Stimulated activated memory B cell treated with anti-CD40 and anti-IgM and Interleukin-4, amounts not matched to agents 10 μg/mL and 1 μg/mL and 100 μg/mL, for 72 hours (primary cell): ENCODE results near the gene TNFRSF25.

ENCODE experiments used
- ATAC-seq: fragments of 150-1000 bp; cut with Tn5 transposase; 2 replicates; pipeline ENCODE4 v1.10.0; 2021
- H3K27ac Mint-ChIP-seq: one replicate; pipeline ENCODE4 v1.8.0; 2022; ENCODE audit warnings: mild to moderate bottlenecking, mixed read lengths
- H3K27me3 Mint-ChIP-seq: one replicate; pipeline ENCODE4 v1.8.0; 2022; ENCODE audit warnings: mixed read lengths
- H3K36me3 Mint-ChIP-seq: one replicate; pipeline ENCODE4 v1.8.0; 2022; ENCODE audit warnings: mixed read lengths
- H3K4me1 Mint-ChIP-seq: one replicate; pipeline ENCODE4 v1.8.0; 2022; ENCODE audit warnings: mixed read lengths
- H3K4me3 Mint-ChIP-seq: one replicate; pipeline ENCODE4 v1.8.0; 2022; ENCODE audit warnings: mild to moderate bottlenecking, moderate library complexity, mixed read lengths
- H3K9me3 Mint-ChIP-seq: one replicate; pipeline ENCODE4 v1.8.0; 2022; ENCODE audit warnings: mixed read lengths

Gene TNFRSF25, protein sequence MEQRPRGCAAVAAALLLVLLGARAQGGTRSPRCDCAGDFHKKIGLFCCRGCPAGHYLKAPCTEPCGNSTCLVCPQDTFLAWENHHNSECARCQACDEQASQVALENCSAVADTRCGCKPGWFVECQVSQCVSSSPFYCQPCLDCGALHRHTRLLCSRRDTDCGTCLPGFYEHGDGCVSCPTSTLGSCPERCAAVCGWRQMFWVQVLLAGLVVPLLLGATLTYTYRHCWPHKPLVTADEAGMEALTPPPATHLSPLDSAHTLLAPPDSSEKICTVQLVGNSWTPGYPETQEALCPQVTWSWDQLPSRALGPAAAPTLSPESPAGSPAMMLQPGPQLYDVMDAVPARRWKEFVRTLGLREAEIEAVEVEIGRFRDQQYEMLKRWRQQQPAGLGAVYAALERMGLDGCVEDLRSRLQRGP

DNA sequence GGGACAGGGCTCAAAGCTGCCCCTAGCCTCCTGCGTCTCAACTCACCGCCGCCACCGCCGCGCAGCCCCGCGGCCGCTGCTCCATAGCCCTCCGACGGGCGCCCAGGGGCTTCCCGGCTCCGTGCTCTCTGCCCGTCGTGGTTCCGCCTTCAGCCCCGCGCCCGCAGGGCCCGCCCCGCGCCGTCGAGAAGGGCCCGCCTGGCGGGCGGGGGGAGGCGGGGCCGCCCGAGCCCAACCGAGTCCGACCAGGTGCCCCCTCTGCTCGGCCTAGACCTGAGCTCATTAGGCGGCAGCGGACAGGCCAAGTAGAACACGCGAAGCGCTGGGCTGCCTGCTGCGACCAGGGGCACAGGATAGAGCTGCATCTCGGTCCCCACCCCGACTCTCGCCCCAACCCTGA is at the start of gene TNFRSF25:
TNFRSF25 (minus strand) TSS at position 151 of the 400 bp plus-strand sequence; CDS start at position 85, 66 bp downstream.
- no peak for ATAC-seq
- Mint-ChIP-seq H3K4me3 (no peak within 1 kb of the TSS), H3K27ac (no peak within 1 kb of the TSS), H3K9me3 (no peaks in the 10 kb centered on the region), H3K4me1 (peaks cover 5% of the 10 kb centered on the region), H3K36me3 (no peaks in the 10 kb centered on the region), H3K27me3 (peaks cover 54% of the 10 kb centered on the region)

DNA sequence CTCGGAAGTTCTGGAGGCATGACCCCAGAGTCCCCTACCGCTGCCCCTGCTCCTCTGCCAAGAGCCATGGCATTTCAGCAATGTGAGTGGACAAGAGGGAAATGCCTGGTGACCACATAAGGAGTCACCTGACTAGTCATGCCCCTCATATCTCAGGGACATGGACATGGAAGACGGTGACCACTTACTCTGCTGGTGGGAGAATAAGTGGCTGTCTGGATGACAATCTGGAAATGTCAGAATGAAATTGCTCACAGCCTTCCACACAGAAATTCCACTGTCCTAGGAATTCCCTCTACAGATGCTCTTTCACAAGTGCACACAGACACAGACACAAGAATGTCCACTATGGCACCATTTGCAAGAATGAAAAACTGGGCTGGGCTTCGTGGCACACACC is 49.8 kb upstream of the TNFRSF25 start:
- Mint-ChIP-seq H3K4me1 (no peaks in the 10 kb centered on the region), H3K27ac (no peak overlapping the region), H3K9me3 (no peaks in the 10 kb centered on the region), H3K36me3 (no peaks in the 10 kb centered on the region), H3K4me3 (no peak overlapping the region), H3K27me3 (no peaks in the 10 kb centered on the region)
- ATAC-seq, result no peak

- no peak for ATAC-seq
- H3K27me3 Mint-ChIP-seq, result peaks cover 7% of the 10 kb centered on the region
- no peaks in the 10 kb centered on the region for H3K9me3 Mint-ChIP-seq
- H3K4me1 Mint-ChIP-seq, result peaks cover 7% of the 10 kb centered on the region
- H3K36me3 Mint-ChIP-seq, result no peaks in the 10 kb centered on the region
- no peak overlapping the region for H3K27ac Mint-ChIP-seq
- H3K4me3 Mint-ChIP-seq, result no peak overlapping the region
These were observed 47.4 kb upstream of the TNFRSF25 start for GRCh38 chr1:6513320-6513801.

GRCh38 chr1:6512908-6513280 is 46.9 kb upstream of the TNFRSF25 start:
- Mint-ChIP-seq H3K27ac (no peak overlapping the region), H3K4me3 (no peak overlapping the region), H3K36me3 (no peaks in the 10 kb centered on the region), H3K27me3 (peaks cover 11% of the 10 kb centered on the region), H3K4me1 (peaks cover 7% of the 10 kb centered on the region), H3K9me3 (no peaks in the 10 kb centered on the region)
- ATAC-seq, result no peak

GRCh38 chr1:6512245-6512907 is 46.4 kb upstream of the TNFRSF25 start:
- H3K27ac Mint-ChIP-seq, result no peak overlapping the region
- ATAC-seq, result no peak
- no peak overlapping the region for H3K4me3 Mint-ChIP-seq
- H3K4me1 Mint-ChIP-seq, result peaks cover 7% of the 10 kb centered on the region
- H3K9me3 Mint-ChIP-seq, result no peaks in the 10 kb centered on the region
- H3K27me3 Mint-ChIP-seq, result peaks cover 15% of the 10 kb centered on the region
- H3K36me3 Mint-ChIP-seq, result no peaks in the 10 kb centered on the region

DNA sequence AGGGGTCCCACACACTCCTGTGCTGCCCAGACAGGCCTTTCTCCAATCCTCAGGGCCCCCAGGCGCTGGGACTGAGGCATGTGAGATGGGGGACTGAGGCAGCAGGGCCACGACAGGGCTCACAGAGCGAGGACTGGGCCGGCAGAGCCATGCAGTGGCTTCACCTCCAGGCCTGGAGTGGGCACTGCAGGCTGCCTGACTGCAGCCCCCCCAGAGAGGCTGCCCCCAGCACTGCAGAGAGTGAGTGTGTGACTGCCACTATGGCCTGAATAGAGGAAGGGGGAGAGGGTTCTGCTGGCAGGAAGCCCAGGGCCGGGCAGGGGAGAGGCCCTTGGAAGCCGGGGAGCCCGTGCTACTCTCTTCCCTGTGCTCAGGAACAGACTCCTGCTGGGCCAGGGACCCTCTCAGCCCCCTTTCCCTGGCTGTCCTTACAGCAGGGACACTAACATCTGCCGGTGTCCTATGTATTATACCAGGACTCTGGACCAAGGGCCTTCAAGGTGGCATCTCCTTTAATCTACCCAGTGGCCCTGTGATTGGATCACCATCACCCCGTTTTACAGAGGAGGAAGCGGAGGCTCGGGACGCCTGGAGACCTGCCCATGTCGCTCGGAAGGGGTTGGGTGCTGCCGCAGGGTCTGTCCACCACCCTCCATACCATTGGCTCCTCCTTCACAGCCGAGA is 45.7 kb upstream of the TNFRSF25 start:
- Mint-ChIP-seq H3K27ac (no peak overlapping the region), H3K27me3 (peaks cover 22% of the 10 kb centered on the region), H3K4me1 (peaks cover 7% of the 10 kb centered on the region), H3K36me3 (no peaks in the 10 kb centered on the region), H3K9me3 (no peaks in the 10 kb centered on the region), H3K4me3 (no peak overlapping the region)
- no peak for ATAC-seq

DNA sequence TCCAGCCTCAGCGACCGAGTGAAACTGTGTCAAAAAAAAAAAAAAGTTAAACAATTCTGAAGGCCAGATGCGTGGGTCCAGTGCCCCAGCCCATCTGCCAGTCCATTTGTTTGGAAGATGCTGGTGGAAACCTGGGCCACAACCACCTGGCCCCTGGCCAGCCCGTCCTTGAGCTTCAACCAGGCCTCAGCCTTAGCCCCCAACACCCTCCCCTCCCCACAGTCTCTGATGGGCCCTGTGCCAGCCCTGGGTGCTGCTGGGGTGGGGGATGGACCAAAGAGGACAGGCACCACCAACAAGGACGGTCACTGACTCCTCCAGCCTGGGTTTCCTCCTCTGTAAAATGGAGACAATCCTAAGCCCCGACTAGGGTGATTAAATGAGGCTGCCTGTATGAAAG is 45.1 kb upstream of the TNFRSF25 start:
- no peak for ATAC-seq
- H3K4me3 Mint-ChIP-seq, result no peak overlapping the region
- H3K4me1 Mint-ChIP-seq, result peaks cover 7% of the 10 kb centered on the region
- H3K27ac Mint-ChIP-seq, result no peak overlapping the region
- H3K36me3 Mint-ChIP-seq, result no peaks in the 10 kb centered on the region
- H3K27me3 Mint-ChIP-seq, result peaks cover 27% of the 10 kb centered on the region
- no peaks in the 10 kb centered on the region for H3K9me3 Mint-ChIP-seq

DNA sequence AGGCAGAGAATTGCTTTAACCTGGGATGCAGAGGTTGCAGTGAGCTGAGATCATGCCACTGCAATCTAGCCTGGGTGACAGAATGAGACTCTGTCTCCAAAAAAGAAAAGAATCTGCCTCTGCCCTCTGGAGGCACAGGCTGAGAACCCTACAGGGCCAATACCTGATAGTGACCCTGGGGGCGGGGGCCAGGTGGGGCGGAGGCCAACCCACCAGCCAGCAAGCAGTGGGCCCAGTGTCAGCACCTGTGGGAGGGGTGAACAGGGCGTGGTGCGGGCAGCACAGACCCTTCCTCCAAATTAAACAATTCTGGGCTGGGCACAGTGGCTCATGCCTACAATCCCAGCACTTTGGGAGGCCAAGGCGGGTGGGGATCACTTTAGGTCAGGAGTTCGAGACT is 44.5 kb upstream of the TNFRSF25 start:
- no peak for ATAC-seq
- Mint-ChIP-seq H3K27ac (no peak overlapping the region), H3K9me3 (no peaks in the 10 kb centered on the region), H3K27me3 (peaks cover 31% of the 10 kb centered on the region), H3K4me3 (no peak overlapping the region), H3K4me1 (peaks cover 7% of the 10 kb centered on the region), H3K36me3 (no peaks in the 10 kb centered on the region)

DNA sequence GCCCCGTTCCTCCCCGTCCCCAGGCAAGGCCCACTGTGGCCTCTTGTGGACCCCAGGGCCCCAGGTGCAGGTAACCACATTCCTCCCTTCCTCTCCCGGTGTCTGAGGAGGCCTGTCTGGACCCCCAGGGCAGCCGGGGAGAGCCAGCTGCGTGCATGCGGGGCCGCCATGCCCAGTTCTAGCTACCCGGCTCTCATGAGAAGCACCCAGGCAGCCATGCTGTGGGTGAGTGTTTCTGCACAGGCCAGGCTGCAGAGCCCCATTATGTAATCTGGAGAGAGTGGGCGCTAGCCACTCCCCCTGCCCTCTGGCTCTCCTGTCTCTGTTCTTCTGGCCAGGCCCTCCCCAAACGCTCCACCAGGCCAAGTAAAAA is 43.9 kb upstream of the TNFRSF25 start:
- ATAC-seq, result no peak
- Mint-ChIP-seq H3K4me1 (peaks cover 7% of the 10 kb centered on the region), H3K27ac (no peak overlapping the region), H3K27me3 (peaks cover 37% of the 10 kb centered on the region), H3K4me3 (no peak overlapping the region), H3K36me3 (no peaks in the 10 kb centered on the region), H3K9me3 (no peaks in the 10 kb centered on the region)

GRCh38 chr1:6509220-6509918 is 43.4 kb upstream of the TNFRSF25 start:
- peaks cover 42% of the 10 kb centered on the region for H3K27me3 Mint-ChIP-seq
- no peaks in the 10 kb centered on the region for H3K9me3 Mint-ChIP-seq
- peaks cover 7% of the 10 kb centered on the region for H3K4me1 Mint-ChIP-seq

DNA sequence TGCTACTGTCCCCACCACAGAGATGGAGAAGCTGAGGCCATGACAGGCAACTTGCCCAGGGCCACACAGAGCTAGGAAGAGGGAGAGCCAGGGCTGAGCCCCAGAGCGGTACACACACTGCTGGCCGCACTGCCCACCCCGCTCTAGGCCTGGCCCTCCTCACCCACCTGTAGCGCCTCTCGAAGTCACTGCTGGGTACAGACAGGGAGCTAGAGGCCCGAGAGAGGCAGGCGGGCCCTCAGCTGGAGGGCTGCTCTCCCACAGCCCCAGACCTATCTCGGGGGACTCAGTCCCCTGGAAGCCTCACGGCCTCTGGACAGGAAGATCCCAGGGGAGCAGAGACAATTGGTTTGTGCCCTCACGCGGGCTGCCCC is 42.8 kb upstream of the TNFRSF25 start:
- H3K9me3 Mint-ChIP-seq, result no peaks in the 10 kb centered on the region
- H3K27me3 Mint-ChIP-seq, result peaks cover 48% of the 10 kb centered on the region
- H3K4me3 Mint-ChIP-seq, result no peak overlapping the region
- H3K27ac Mint-ChIP-seq, result no peak overlapping the region
- no peak for ATAC-seq
- H3K4me1 Mint-ChIP-seq, result peaks cover 7% of the 10 kb centered on the region
- no peaks in the 10 kb centered on the region for H3K36me3 Mint-ChIP-seq

More at GRCh38 chr1:6509220-6509918, 43.4 kb upstream of the TNFRSF25 start:
- no peaks in the 10 kb centered on the region for H3K36me3 Mint-ChIP-seq
- no peak for ATAC-seq
- no peak overlapping the region for H3K27ac Mint-ChIP-seq
- no peak overlapping the region for H3K4me3 Mint-ChIP-seq

DNA sequence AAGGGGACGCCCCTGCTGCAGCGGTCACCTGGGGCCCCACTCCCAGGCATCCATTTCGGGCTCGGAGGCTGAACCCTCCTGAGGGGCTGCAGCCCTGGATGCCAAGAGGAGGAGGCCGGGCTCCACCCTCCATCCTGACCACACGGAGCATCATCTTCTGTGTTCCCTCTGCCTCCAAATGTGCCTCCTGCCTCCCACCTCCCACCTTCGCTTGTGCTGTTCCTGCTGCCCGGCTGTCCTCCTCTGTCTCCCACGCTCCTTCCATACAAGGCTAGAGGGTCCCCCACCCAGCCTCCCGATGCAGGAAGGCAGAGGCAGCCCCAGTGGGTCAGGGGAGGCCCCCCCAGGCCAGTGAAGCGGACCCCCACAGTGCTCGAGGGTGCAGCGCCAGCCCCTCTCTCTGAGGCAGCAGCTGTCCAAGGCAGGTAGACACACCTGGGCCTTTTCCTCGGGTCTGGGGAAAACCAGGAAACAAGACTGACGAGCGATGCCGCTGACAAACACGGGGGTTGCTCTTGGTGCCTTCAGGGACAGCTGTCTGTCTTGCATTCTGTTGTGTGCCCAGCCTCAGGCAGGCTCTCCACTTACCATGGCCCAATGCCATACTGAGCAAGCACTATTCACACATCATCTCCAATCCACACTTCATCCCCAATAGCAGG is 42.3 kb upstream of the TNFRSF25 start:
- no peak for ATAC-seq
- H3K36me3 Mint-ChIP-seq, result no peaks in the 10 kb centered on the region
- no peak overlapping the region for H3K27ac Mint-ChIP-seq
- peaks cover 52% of the 10 kb centered on the region for H3K27me3 Mint-ChIP-seq
- H3K9me3 Mint-ChIP-seq, result no peaks in the 10 kb centered on the region
- H3K4me3 Mint-ChIP-seq, result no peak overlapping the region
- peaks cover 7% of the 10 kb centered on the region for H3K4me1 Mint-ChIP-seq

DNA sequence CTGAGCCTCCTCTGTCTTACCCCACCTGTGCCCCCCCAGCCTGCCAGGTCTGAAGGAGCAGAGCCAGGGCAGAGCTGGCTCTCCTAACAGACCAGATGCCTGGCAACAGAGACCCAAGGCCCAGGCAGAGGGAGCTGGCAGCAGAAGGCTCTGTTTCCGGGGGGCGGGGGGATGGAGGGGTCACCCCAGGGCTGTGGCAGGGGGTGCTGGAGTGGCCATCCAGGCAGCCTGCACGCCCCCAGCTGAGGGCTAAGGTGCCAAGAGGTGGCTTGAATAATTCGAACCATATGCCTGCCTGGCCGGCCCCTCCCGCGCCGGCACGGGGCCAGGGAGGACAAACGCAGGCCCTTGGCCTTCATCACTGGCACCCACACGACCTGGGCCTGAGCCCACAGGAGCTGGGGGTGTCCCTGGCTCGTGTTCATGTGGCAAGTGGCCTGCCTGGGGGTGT is 41.5 kb upstream of the TNFRSF25 start:
- no peaks in the 10 kb centered on the region for H3K36me3 Mint-ChIP-seq
- peaks cover 56% of the 10 kb centered on the region for H3K27me3 Mint-ChIP-seq
- no peaks in the 10 kb centered on the region for H3K9me3 Mint-ChIP-seq
- no peak for ATAC-seq
- no peak overlapping the region for H3K4me3 Mint-ChIP-seq
- H3K27ac Mint-ChIP-seq, result no peak overlapping the region
- peaks cover 7% of the 10 kb centered on the region for H3K4me1 Mint-ChIP-seq

DNA sequence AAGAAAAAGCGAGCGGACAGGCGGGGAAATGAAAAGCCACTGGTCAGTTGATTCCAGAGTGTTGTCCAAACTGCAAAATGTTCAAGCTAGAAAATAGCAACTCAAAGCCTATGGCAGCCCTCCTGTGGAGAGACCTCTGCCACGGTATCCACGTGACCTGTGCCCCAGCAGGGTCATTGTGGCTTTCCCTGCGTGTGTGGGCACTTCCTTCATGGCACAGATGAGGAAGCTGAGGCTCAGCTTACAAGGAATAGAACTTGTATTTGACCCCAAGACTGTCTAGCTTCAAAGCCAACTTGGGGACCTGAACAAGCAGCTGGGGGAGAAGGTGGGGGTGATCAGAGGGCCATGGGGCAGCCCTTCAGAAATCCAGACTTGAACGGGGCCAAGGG is 41.1 kb upstream of the TNFRSF25 start:
- Mint-ChIP-seq H3K36me3 (no peaks in the 10 kb centered on the region), H3K27ac (no peak overlapping the region), H3K4me3 (no peak overlapping the region), H3K4me1 (peaks cover 7% of the 10 kb centered on the region), H3K27me3 (peaks cover 60% of the 10 kb centered on the region), H3K9me3 (no peaks in the 10 kb centered on the region)
- no peak for ATAC-seq
